Measurements from ENCODE around the gene MAN2A2.

MAN2A2 gene

GRCh38 chr15:90942354-90943120 lies 39.4 kb downstream of the MAN2A2 start:
- no peak for DNase-seq (ENCODE audit: insufficient read length, low spot score)
- no peak for TF ChIP-seq CTCF (IDR thresholded peaks at IDR 0.05; ENCODE audit: insufficient read depth, missing control alignments)
- no peak for FAIRE-seq

- FAIRE-seq (no peak), DNase-seq (ENCODE audit: insufficient read length, low spot score) (no peak)
- no peak for TF ChIP-seq CTCF (IDR thresholded peaks at IDR 0.05; ENCODE audit: insufficient read depth, missing control alignments)
These were observed 42.0 kb downstream of the MAN2A2 start for GRCh38 chr15:90945091-90945490.

GRCh38 chr15:90946538-90946937 lies 43.4 kb downstream of the MAN2A2 start:
- no peak for DNase-seq (ENCODE audit: insufficient read length, low spot score)
- TF ChIP-seq CTCF (IDR thresholded peaks at IDR 0.05; ENCODE audit: insufficient read depth, missing control alignments): no peak
- FAIRE-seq: no peak

GRCh38 chr15:90946941-90947576 lies 44.0 kb downstream of the MAN2A2 start:
- DNase-seq (ENCODE audit: insufficient read length, low spot score) (no peak), FAIRE-seq (no peak)
- TF ChIP-seq CTCF (IDR thresholded peaks at IDR 0.05; ENCODE audit: insufficient read depth, missing control alignments): no peak

GRCh38 chr15:90947577-90948357 lies 44.7 kb downstream of the MAN2A2 start:
- no peak for DNase-seq (ENCODE audit: insufficient read length, low spot score)
- FAIRE-seq: no peak
- no peak for TF ChIP-seq CTCF (IDR thresholded peaks at IDR 0.05; ENCODE audit: insufficient read depth, missing control alignments)

- FAIRE-seq: no peak
- no peak for DNase-seq (ENCODE audit: insufficient read length, low spot score)
These were observed 45.4 kb downstream of the MAN2A2 start for GRCh38 chr15:90948506-90948905.

More at GRCh38 chr15:90948506-90948905, 45.4 kb downstream of the MAN2A2 start:
- no peak for TF ChIP-seq CTCF (IDR thresholded peaks at IDR 0.05; ENCODE audit: insufficient read depth, missing control alignments)

All from D721Med (cell line).